ENCODE data around the gene TYMP.

GRCh38 chr22:50489363-50490243 is 40.2 kb downstream of the TYMP start:
- TF ChIP-seq CTCF (IDR thresholded peaks at IDR 0.05): no peak
- no peak for TF ChIP-seq EZH2 (IDR thresholded peaks at IDR 0.05; ENCODE audit: borderline replicate concordance, insufficient read depth, low read depth, low read length, poor library complexity, severe bottlenecking)

All from B cell (primary cell).